Muscle layer of duodenum (tissue), 2 donors: ENCODE results near the gene PLPPR1.

ENCODE experiments used
- H3K27ac ChIP-seq: one replicate; pipeline ENCODE4 v1.7.0; 2013; ENCODE audit warnings: mild to moderate bottlenecking, low read length
- H3K27me3 ChIP-seq: one replicate; pipeline ENCODE4 v1.7.0; 2013; ENCODE audit warnings: low read depth, mild to moderate bottlenecking, control low read depth, low read length
- H3K36me3 ChIP-seq, 2 donors: one replicate each; pipeline ENCODE4 v1.7.0; 2013; ENCODE audit warnings: low read length in 2 of 2, control low read depth in 1 of 2, mild to moderate bottlenecking in 1 of 2; ENCODE audit not compliant: insufficient read depth in 2 of 2, control insufficient read depth in 1 of 2
- H3K4me1 ChIP-seq, 2 donors: one replicate each; pipeline ENCODE4 v1.7.0; 2013; ENCODE audit warnings: low read length in 2 of 2, mild to moderate bottlenecking in 2 of 2, control low read depth in 1 of 2, moderate library complexity in 1 of 2; ENCODE audit not compliant: insufficient read depth in 2 of 2, control insufficient read depth in 1 of 2
- H3K4me3 ChIP-seq, 2 donors: one replicate each; pipeline ENCODE4 v1.7.0; 2013; ENCODE audit warnings: low read length in 2 of 2, low read depth in 1 of 2, mild to moderate bottlenecking in 1 of 2
- H3K9me3 ChIP-seq, 2 donors: one replicate each; pipeline ENCODE4 v1.7.0; 2013; ENCODE audit warnings: low read length in 2 of 2, control low read depth in 1 of 2, mild to moderate bottlenecking in 1 of 2; ENCODE audit not compliant: control insufficient read depth in 1 of 2
- donor health status: healthy.

PLPPR1 gene

GRCh38 chr9:101165131-101165530 lies 136.6 kb downstream of the PLPPR1 start:
- Histone ChIP-seq H3K9me3 (no peaks in the 10 kb centered on the region), H3K27me3 (no peaks in the 10 kb centered on the region), H3K4me3 (no peak overlapping the region), H3K36me3 (no peaks in the 10 kb centered on the region), H3K4me1 (no peaks in the 10 kb centered on the region), H3K27ac (no peak overlapping the region)

- no peaks in the 10 kb centered on the region for H3K36me3 ChIP-seq
- H3K9me3 ChIP-seq: no peaks in the 10 kb centered on the region
- H3K27me3 ChIP-seq: no peaks in the 10 kb centered on the region
- no peaks in the 10 kb centered on the region for H3K4me1 ChIP-seq
- H3K27ac ChIP-seq: no peak overlapping the region
- H3K4me3 ChIP-seq: no peak overlapping the region
Measured at GRCh38 chr9:101167490-101168134, 139.1 kb downstream of the PLPPR1 start.

- Histone ChIP-seq H3K27ac (no peak overlapping the region), H3K4me3 (no peak overlapping the region), H3K9me3 (peaks cover 0 to 5% of the 10 kb centered on the region in 2 donors), H3K27me3 (no peaks in the 10 kb centered on the region), H3K4me1 (no peaks in the 10 kb centered on the region), H3K36me3 (no peaks in the 10 kb centered on the region)
Measured at GRCh38 chr9:101172616-101173015, 144.1 kb downstream of the PLPPR1 start.

GRCh38 chr9:101173907-101174306 lies 145.4 kb downstream of the PLPPR1 start:
- Histone ChIP-seq H3K36me3 (no peaks in the 10 kb centered on the region), H3K27me3 (no peaks in the 10 kb centered on the region), H3K9me3 (peaks cover 0 to 5% of the 10 kb centered on the region in 2 donors), H3K4me1 (no peaks in the 10 kb centered on the region), H3K4me3 (no peak overlapping the region), H3K27ac (no peak overlapping the region)

- Histone ChIP-seq H3K9me3 (peaks cover 0 to 5% of the 10 kb centered on the region in 2 donors), H3K36me3 (no peaks in the 10 kb centered on the region), H3K27ac (no peak overlapping the region), H3K27me3 (no peaks in the 10 kb centered on the region), H3K4me1 (no peaks in the 10 kb centered on the region), H3K4me3 (peak overlapping the region in 1 of 2 donors; percentile 11)
Measured at GRCh38 chr9:101176384-101176783, 147.9 kb downstream of the PLPPR1 start.

- Histone ChIP-seq H3K4me1 (no peaks in the 10 kb centered on the region), H3K27ac (no peak overlapping the region), H3K36me3 (no peaks in the 10 kb centered on the region), H3K27me3 (no peaks in the 10 kb centered on the region), H3K4me3 (no peak overlapping the region), H3K9me3 (no peaks in the 10 kb centered on the region)
Measured at GRCh38 chr9:101184813-101185278, 156.3 kb downstream of the PLPPR1 start.

GRCh38 chr9:101191723-101192122 lies 163.2 kb downstream of the PLPPR1 start:
- no peaks in the 10 kb centered on the region for H3K4me1 ChIP-seq
- H3K36me3 ChIP-seq: no peaks in the 10 kb centered on the region
- H3K27me3 ChIP-seq: no peaks in the 10 kb centered on the region
- no peak overlapping the region for H3K4me3 ChIP-seq
- H3K27ac ChIP-seq: no peak overlapping the region
- no peaks in the 10 kb centered on the region for H3K9me3 ChIP-seq

GRCh38 chr9:101197026-101197425 lies 168.5 kb downstream of the PLPPR1 start:
- Histone ChIP-seq H3K4me3 (no peak overlapping the region), H3K36me3 (no peaks in the 10 kb centered on the region), H3K4me1 (no peaks in the 10 kb centered on the region), H3K27ac (no peak overlapping the region), H3K9me3 (no peaks in the 10 kb centered on the region), H3K27me3 (no peaks in the 10 kb centered on the region)

- no peak overlapping the region for H3K4me3 ChIP-seq
- no peaks in the 10 kb centered on the region for H3K9me3 ChIP-seq
- H3K36me3 ChIP-seq: no peaks in the 10 kb centered on the region
- H3K27me3 ChIP-seq: no peaks in the 10 kb centered on the region
- H3K27ac ChIP-seq: no peak overlapping the region
- no peaks in the 10 kb centered on the region for H3K4me1 ChIP-seq
Measured at GRCh38 chr9:101200852-101201251, 172.3 kb downstream of the PLPPR1 start.

GRCh38 chr9:101201630-101202029 lies 173.1 kb downstream of the PLPPR1 start:
- H3K27ac ChIP-seq: no peak overlapping the region

GRCh38 chr9:101209670-101210069 lies 181.1 kb downstream of the PLPPR1 start:
- Histone ChIP-seq H3K9me3 (no peaks in the 10 kb centered on the region), H3K4me3 (no peak overlapping the region)

More at GRCh38 chr9:101201630-101202029, 173.1 kb downstream of the PLPPR1 start:
- Histone ChIP-seq H3K36me3 (no peaks in the 10 kb centered on the region), H3K9me3 (no peaks in the 10 kb centered on the region), H3K27me3 (no peaks in the 10 kb centered on the region), H3K4me1 (no peaks in the 10 kb centered on the region), H3K4me3 (no peak overlapping the region)

GRCh38 chr9:101212661-101213060 lies 184.1 kb downstream of the PLPPR1 start:
- no peaks in the 10 kb centered on the region for H3K36me3 ChIP-seq
- no peaks in the 10 kb centered on the region for H3K4me1 ChIP-seq
- no peaks in the 10 kb centered on the region for H3K9me3 ChIP-seq
- no peak overlapping the region for H3K27ac ChIP-seq
- H3K27me3 ChIP-seq: no peaks in the 10 kb centered on the region
- H3K4me3 ChIP-seq: no peak overlapping the region

More at GRCh38 chr9:101209670-101210069, 181.1 kb downstream of the PLPPR1 start:
- H3K36me3 ChIP-seq: no peaks in the 10 kb centered on the region
- no peaks in the 10 kb centered on the region for H3K4me1 ChIP-seq
- H3K27ac ChIP-seq: no peak overlapping the region
- no peaks in the 10 kb centered on the region for H3K27me3 ChIP-seq
